B cell (primary cell): ENCODE data around the gene PAM16. TPM values are rescaled to one million over a fixed set of nuclear protein-coding genes. Genes with fewer than 3 reads are reported as not detected.

Experiments used
- ATAC-seq: fragments of 200-7000 bp; cut with Tn5 transposase; one replicate; pipeline ENCODE4 v1.10.0; 2021; ENCODE audit warnings: low read depth, mild to moderate bottlenecking, moderate number of reproducible peaks, moderate library complexity
- CTCF ChIA-PET: fragments of 350-600 bp; sonication (Branson Sonifier 250); formaldehyde crosslinking; loops from one replicate; lab custom pipeline; 2021; ENCODE audit warnings: antibody characterized with exemption, inconsistent platforms; lab: Charles Lee
- POLR2A ChIA-PET: fragments of 350-600 bp; sonication (Branson Sonifier 250); formaldehyde crosslinking; loops from one replicate; lab custom pipeline; 2021; ENCODE audit warnings: antibody characterized with exemption; lab: Charles Lee
- DNase-seq: peaks from one replicate; pipeline ENCODE4 v3.0.0; 2013
- H2AFZ ChIP-seq: 2 replicates; pipeline ENCODE4 v1.6.1; 2012; ENCODE audit warnings: mild to moderate bottlenecking, low read depth, low read length; ENCODE audit not compliant: insufficient read depth, poor library complexity, severe bottlenecking
- H3K27ac ChIP-seq, 2 donors: 1 replicate in 1 of 2; 2 replicates in 1 of 2; pipeline ENCODE4 v1.5.1; 2012 to 2013; ENCODE audit warnings: low read length in 2 of 2, mild to moderate bottlenecking in 2 of 2, moderate library complexity in 1 of 2
- H3K27me3 ChIP-seq, 4 experiments: fragments of 200-600 bp in 1 of 4; sonication (generic) in 1 of 4; replicated peaks in 1 of 4; 1 replicate in 2 of 4; 2 replicates in 2 of 4; pipeline versions ENCODE4 v1.6.1 to v1.7.0; 2013 to 2016; ENCODE audit warnings: low read length in 3 of 4, mild to moderate bottlenecking in 2 of 4, mixed read lengths in 1 of 4, moderate library complexity in 1 of 4; ENCODE audit not compliant: insufficient read depth in 4 of 4, control insufficient read depth in 3 of 4; ENCODE audit errors: control extremely low read depth in 1 of 4
- H3K36me3 ChIP-seq, 2 experiments: replicated peaks in 1 of 2; 1 replicate in 1 of 2; 2 replicates in 1 of 2; pipeline versions ENCODE4 v1.6.1 to v1.7.1; 2013; ENCODE audit warnings: low read length in 1 of 2; ENCODE audit not compliant: insufficient read depth in 2 of 2, control insufficient read depth in 1 of 2; ENCODE audit errors: control extremely low read depth in 1 of 2, extremely low read depth in 1 of 2
- H3K4me1 ChIP-seq, 2 donors: fragments of 200-600 bp in 1 of 2; sonication (generic) in 1 of 2; 1 replicate in 1 of 2; 2 replicates in 1 of 2; pipeline versions ENCODE4 v1.5.1 to v1.6.1; 2013 to 2017; ENCODE audit warnings: low read length in 2 of 2; ENCODE audit not compliant: control insufficient read depth in 2 of 2, insufficient read depth in 2 of 2
- H3K4me2 ChIP-seq: replicated peaks from 2 replicates; pipeline ENCODE3; 2012; ENCODE audit warnings: mild to moderate bottlenecking, low read depth, low read length; ENCODE audit not compliant: poor library complexity, severe bottlenecking
- H3K4me3 ChIP-seq, 5 experiments: fragments of 200-600 bp in 1 of 5; sonication (generic) in 1 of 5; 1 replicate in 3 of 5; 2 replicates in 2 of 5; pipeline versions ENCODE4 v1.5.1 to v1.7.0; 2011 to 2016; ENCODE audit warnings: low read length in 4 of 5, mild to moderate bottlenecking in 4 of 5, low read depth in 2 of 5, control low read depth in 1 of 5, moderate library complexity in 1 of 5; ENCODE audit not compliant: insufficient read depth in 1 of 5; ENCODE audit errors: control extremely low read depth in 1 of 5, extremely low read depth in 1 of 5
- H3K79me2 ChIP-seq: fragments of 200-600 bp; sonication (generic); one replicate; pipeline ENCODE4 v1.6.0; 2016; ENCODE audit warnings: low read length; ENCODE audit not compliant: control insufficient read depth, insufficient read depth
- H3K9ac ChIP-seq: fragments of 200-600 bp; sonication (generic); 2 replicates; pipeline ENCODE4 v1.6.1; 2017; ENCODE audit warnings: mild to moderate bottlenecking, low read length, moderate library complexity
- H3K9me3 ChIP-seq, 3 donors: one replicate each; pipeline versions ENCODE4 v1.6.1 to v1.7.1; 2013; ENCODE audit warnings: low read length in 2 of 3; ENCODE audit not compliant: control insufficient read depth in 2 of 3, insufficient read depth in 1 of 3; ENCODE audit errors: control extremely low read depth in 1 of 3
- H4K20me1 ChIP-seq: 2 replicates; pipeline ENCODE4 v1.6.0; 2012; ENCODE audit warnings: mild to moderate bottlenecking, low read length; ENCODE audit not compliant: insufficient read depth, control insufficient read depth, poor library complexity, severe bottlenecking
- H3K27ac Mint-ChIP-seq: one replicate; pipeline ENCODE4 v1.8.0; 2021; ENCODE audit warnings: mixed read lengths
- H3K27me3 Mint-ChIP-seq: one replicate; pipeline ENCODE4 v1.8.0; 2021; ENCODE audit warnings: mixed read lengths
- H3K4me1 Mint-ChIP-seq: one replicate; pipeline ENCODE4 v1.8.0; 2021; ENCODE audit warnings: mixed read lengths
- H3K4me3 Mint-ChIP-seq: one replicate; pipeline ENCODE4 v1.8.0; 2021; ENCODE audit warnings: mixed read lengths
- H3K9me3 Mint-ChIP-seq: one replicate; pipeline ENCODE4 v1.8.0; 2022; ENCODE audit warnings: mixed read lengths; ENCODE audit not compliant: insufficient read depth
- CTCF ChIP-seq: fragments of 200-600 bp; IDR thresholded peaks from one replicate; pipeline ENCODE4 v1.8.0; 2022; ENCODE audit warnings: antibody characterized with exemption, mild to moderate bottlenecking
- EZH2 ChIP-seq: IDR thresholded peaks from 2 replicates; pipeline ENCODE4 v1.6.1; 2012; ENCODE audit warnings: borderline replicate concordance, low read depth, mild to moderate bottlenecking, moderate library complexity, low read length; ENCODE audit not compliant: insufficient read depth, poor library complexity, severe bottlenecking
- WGBS: methylation state at CpG from one replicate; pipeline ENCODE4 v1.1.5; 2013; ENCODE audit warnings: missing lambda C conversion rate; ENCODE audit not compliant: insufficient coverage; 5-methylcytosine and 5-hydroxymethylcytosine counted together
- intact Hi-C: fragments of 100-400 bp; cut with micrococcal nuclease; formaldehyde crosslinking; loops from one replicate; pipeline ENCODE4 v1.10.0; 2022
- polyA plus RNA-seq: library from polyadenylated mRNA; depleted of rRNA; stranded (reverse); fragments of >200 nt; gene quantifications from 2 replicates; pipeline ENCODE4 v1.2.3, GENCODE V29; 2012
- total RNA-seq, 2 donors: library from RNA; stranded (reverse); fragments of 120-200 nt in 1 of 2; gene quantifications; 1 replicate in 1 of 2; 2 replicates in 1 of 2; pipeline versions ENCODE4 v1.2.3 to v1.2.4, GENCODE V29; 2013 to 2022

The PAM16 gene
- total and polyA plus RNA-seq, 2 donors (not counting 1 experiment from before 2014, with no cell fraction given): 57.3 to 64.1 TPM

- Mint-ChIP-seq H3K4me1 (peaks cover 25% of the 10 kb centered on the region), H3K27ac (peak overlapping the region; percentile 78), H3K27me3 (no peaks in the 10 kb centered on the region), H3K4me3 (peak overlapping the region; percentile 64), H3K9me3 (no peaks in the 10 kb centered on the region)
- H3K36me3 ChIP-seq: peaks cover 4 to 64% of the 10 kb centered on the region in 2 experiments
- WGBS: 27% methylated on average over 10 of the region's 10 CpGs
- ChIA-PET POLR2A (interaction anchor here (0.7 to 2.5 kb wide), 5 partner anchors 35 to 1098 kb away, joined by 3 to 11 read pairs (median 7); partner anchors contain the start of gene CDIP1), CTCF (interaction anchor here (0.6 to 3.9 kb wide), 7 partner anchors 8 to 70 kb away, joined by 3 to 38 read pairs (median 4); partner anchors contain the start of gene GLIS2)
- H4K20me1 ChIP-seq: peaks cover 71% of the 10 kb centered on the region
- no peak for TF ChIP-seq CTCF
- TF ChIP-seq EZH2: no peak
- peaks cover 6 to 42% of the 10 kb centered on the region in 2 donors for H3K4me1 ChIP-seq
- no peak overlapping the region for H3K9ac ChIP-seq
- H3K79me2 ChIP-seq: peaks cover 4% of the 10 kb centered on the region
- H3K27ac ChIP-seq: peak overlapping the region; percentile 27 to 37
- peak; percentile 89 for ATAC-seq
- H3K4me3 ChIP-seq: no peak overlapping the region
- H2AFZ ChIP-seq: no peak overlapping the region
- intact Hi-C loops: loop anchor here (1.0 to 2.0 kb wide), 2 partner anchors 14 to 140 kb away; partner anchors contain the start of gene PAM16
- H3K27me3 ChIP-seq: no peaks in the 10 kb centered on the region
- H3K4me2 ChIP-seq: peak overlapping the region; percentile 55
- DNase-seq: peak; percentile 86
- no peaks in the 10 kb centered on the region for H3K9me3 ChIP-seq
These were observed 13.9 kb upstream of the PAM16 start for GRCh38 chr16:4365014-4365406.
